CD4-positive, alpha-beta T cell (primary cell): ENCODE data around the gene PLPP2. TPM values are rescaled to one million over a fixed set of nuclear protein-coding genes. Genes with fewer than 3 reads are reported as not detected.

Experiments used
- ATAC-seq: fragments of 200-7000 bp; cut with Tn5 transposase; one replicate; pipeline ENCODE4 v1.10.0; 2022; ENCODE audit warnings: mild to moderate bottlenecking; ENCODE audit not compliant: poor library complexity
- CTCF ChIA-PET: fragments of 350-600 bp; sonication (Branson Sonifier 250); formaldehyde crosslinking; loops from one replicate; lab custom pipeline; 2021; ENCODE audit warnings: antibody characterized with exemption, inconsistent platforms; lab: Charles Lee
- POLR2A ChIA-PET: fragments of 350-600 bp; sonication (Branson Sonifier 250); formaldehyde crosslinking; loops from one replicate; lab custom pipeline; 2021; ENCODE audit warnings: antibody characterized with exemption, inconsistent platforms; lab: Charles Lee
- DNase-seq, 14 experiments: peaks; one replicate each; pipeline ENCODE4 v3.0.0-alpha.2; 2013 to 2020; ENCODE audit warnings: mixed read lengths in 2 of 14
- H3K27ac ChIP-seq, 2 donors: one replicate each; pipeline versions ENCODE4 v1.5.1 to v1.7.0; 2013; ENCODE audit warnings: low read length in 2 of 2, low read depth in 1 of 2, mild to moderate bottlenecking in 1 of 2
- H3K27me3 ChIP-seq, 2 experiments: 1 replicate in 1 of 2; 2 replicates in 1 of 2; pipeline versions ENCODE4 v1.6.1 to v1.7.0; 2013; ENCODE audit warnings: low read length in 2 of 2, control low read depth in 1 of 2, mild to moderate bottlenecking in 1 of 2, moderate library complexity in 1 of 2; ENCODE audit not compliant: insufficient read depth in 2 of 2, control insufficient read depth in 1 of 2
- H3K36me3 ChIP-seq: one replicate; pipeline ENCODE4 v1.6.1; 2013; ENCODE audit warnings: low read length, control low read depth; ENCODE audit not compliant: insufficient read depth
- H3K4me1 ChIP-seq: one replicate; pipeline ENCODE4 v1.6.1; 2013; ENCODE audit warnings: low read length, control low read depth; ENCODE audit not compliant: insufficient read depth
- H3K4me3 ChIP-seq: one replicate; pipeline ENCODE4 v1.5.1; 2013; ENCODE audit warnings: mild to moderate bottlenecking, low read length, moderate library complexity
- H3K9me3 ChIP-seq, 2 experiments: 1 replicate in 1 of 2; 2 replicates in 1 of 2; pipeline versions ENCODE4 v1.6.1 to v1.7.0; 2013; ENCODE audit warnings: low read length in 2 of 2, mild to moderate bottlenecking in 2 of 2, control low read depth in 1 of 2, moderate library complexity in 1 of 2; ENCODE audit not compliant: control insufficient read depth in 1 of 2, insufficient read depth in 1 of 2
- H3K27ac Mint-ChIP-seq: one replicate; pipeline ENCODE4 v1.8.0; 2020; ENCODE audit warnings: mixed read lengths
- H3K27me3 Mint-ChIP-seq: one replicate; pipeline ENCODE4 v1.8.0; 2021; ENCODE audit warnings: mixed read lengths
- H3K36me3 Mint-ChIP-seq: one replicate; pipeline ENCODE4 v1.8.0; 2021; ENCODE audit warnings: low read depth, mixed read lengths
- H3K4me1 Mint-ChIP-seq: one replicate; pipeline ENCODE4 v1.8.0; 2021; ENCODE audit warnings: low read depth, mixed read lengths
- H3K4me3 Mint-ChIP-seq: one replicate; pipeline ENCODE4 v1.8.0; 2020; ENCODE audit warnings: mild to moderate bottlenecking, mixed read lengths
- H3K9me3 Mint-ChIP-seq: one replicate; pipeline ENCODE4 v1.8.0; 2020; ENCODE audit warnings: mixed read lengths
- CTCF ChIP-seq: fragments of 200-600 bp; IDR thresholded peaks from one replicate; pipeline ENCODE4 v1.8.0; 2022; ENCODE audit warnings: antibody characterized with exemption, mild to moderate bottlenecking
- intact Hi-C, 2 experiments: fragments of 100-400 bp; cut with DNase I in 1 of 2; cut with micrococcal nuclease in 1 of 2; formaldehyde crosslinking; loops; one replicate each; pipeline versions ENCODE4 v1.15.1 to v1.9.0; 2023 to 2025; cut with DNase I, micrococcal nuclease
- total RNA-seq, 174 experiments: library from RNA in 2 of 174; stranded (reverse) in 2 of 174; gene quantifications; one replicate each; pipeline ENCODE4 v1.2.3 and lab custom pipeline; 2021 to 2026

PLPP2 gene
- total RNA-seq, 2 experiments from 2014 or later: 0.64 TPM; not detected in 1

- Mint-ChIP-seq H3K4me1 (peaks cover 18% of the 10 kb centered on the region), H3K27ac (no peak overlapping the region), H3K4me3 (peak overlapping the region; percentile 60), H3K27me3 (peaks cover 61% of the 10 kb centered on the region), H3K36me3 (no peaks in the 10 kb centered on the region), H3K9me3 (no peaks in the 10 kb centered on the region)
- ChIA-PET POLR2A (no interaction called here), CTCF (no interaction called here)
- Histone ChIP-seq H3K27ac (no peak overlapping the region), H3K4me1 (peaks cover 26% of the 10 kb centered on the region), H3K36me3 (no peaks in the 10 kb centered on the region), H3K27me3 (peaks cover 44 to 55% of the 10 kb centered on the region in 2 experiments), H3K4me3 (no peak overlapping the region), H3K9me3 (peaks cover 0 to 20% of the 10 kb centered on the region in 2 experiments)
- ATAC-seq (no peak), DNase-seq (peak in 5 of 14 experiments; percentile 23 to 43 (median 29))
- no peak for TF ChIP-seq CTCF
- intact Hi-C loops: loop anchor here in 1 of 2 experiments (10.0 kb wide), 1 partner anchor 214 kb away; the partner anchor contains the start of gene TPGS1
These were observed 714 bp downstream of the PLPP2 start for GRCh38 chr19:290372-291005.

- Mint-ChIP-seq H3K27ac (no peak overlapping the region), H3K36me3 (no peaks in the 10 kb centered on the region), H3K4me1 (peaks cover 17% of the 10 kb centered on the region), H3K27me3 (peaks cover 58% of the 10 kb centered on the region), H3K9me3 (no peaks in the 10 kb centered on the region), H3K4me3 (peak overlapping the region; percentile 60)
- peaks cover 0 to 20% of the 10 kb centered on the region in 2 experiments for H3K9me3 ChIP-seq
- H3K27me3 ChIP-seq: peaks cover 43 to 53% of the 10 kb centered on the region in 2 experiments
- ChIA-PET POLR2A (no interaction called here), CTCF (no interaction called here)
- no peak for TF ChIP-seq CTCF
- H3K27ac ChIP-seq: no peak overlapping the region
- peaks cover 22% of the 10 kb centered on the region for H3K4me1 ChIP-seq
- peak; percentile 70 for ATAC-seq
- no peaks in the 10 kb centered on the region for H3K36me3 ChIP-seq
- intact Hi-C loops: loop anchor here in 1 of 2 experiments (10.0 kb wide), 1 partner anchor 215 kb away; the partner anchor contains the start of gene TPGS1
- H3K4me3 ChIP-seq: no peak overlapping the region
- peak in 10 of 14 experiments; percentile 18 to 72 (median 34) for DNase-seq
These were observed 1.4 kb downstream of the PLPP2 start for GRCh38 chr19:289651-290371.

GRCh38 chr19:288911-289310 lies 2.3 kb downstream of the PLPP2 start:
- Histone ChIP-seq H3K36me3 (no peaks in the 10 kb centered on the region), H3K27ac (no peak overlapping the region), H3K4me3 (no peak overlapping the region), H3K9me3 (peaks cover 0 to 20% of the 10 kb centered on the region in 2 experiments), H3K4me1 (peaks cover 17% of the 10 kb centered on the region), H3K27me3 (peaks cover 34 to 44% of the 10 kb centered on the region in 2 experiments)
- Mint-ChIP-seq H3K36me3 (no peaks in the 10 kb centered on the region), H3K4me1 (peaks cover 8% of the 10 kb centered on the region), H3K9me3 (no peaks in the 10 kb centered on the region), H3K27me3 (peaks cover 49% of the 10 kb centered on the region), H3K4me3 (no peak overlapping the region), H3K27ac (no peak overlapping the region)
- ATAC-seq: no peak
- POLR2A ChIA-PET: no interaction called here
- no peak for TF ChIP-seq CTCF
- CTCF ChIA-PET: no interaction called here
- intact Hi-C loops: no loop called here
- no peak for DNase-seq
